ENCODE results near the gene MIA. TPM values are rescaled to one million over a fixed set of nuclear protein-coding genes. Genes with fewer than 3 reads are reported as not detected.
"Not testable (repeated sequence)": the region's sequence is repeated elsewhere in the genome, so short reads cannot be mapped to it uniquely, and the experiment has no call there.

The MIA gene
- total and polyA plus RNA-seq, 8 donors: 0.89 to 6.7 (median 3.6) TPM; not detected in 1

DNA sequence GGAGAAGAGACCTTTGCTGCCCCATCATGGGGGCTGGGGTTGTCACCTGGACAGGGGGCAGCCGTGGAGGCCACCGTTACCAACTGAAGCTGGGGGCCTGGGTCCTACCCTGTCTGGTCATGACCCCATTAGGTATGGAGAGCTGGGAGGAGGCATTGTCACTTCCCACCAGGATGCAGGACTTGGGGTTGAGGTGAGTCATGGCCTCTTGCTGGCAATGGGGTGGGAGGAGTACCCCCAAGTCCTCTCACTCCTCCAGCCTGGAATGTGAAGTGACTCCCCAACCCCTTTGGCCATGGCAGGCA is 32.7 kb downstream of the MIA start:
- ATAC-seq: no peak
- DNase-seq: no peak
- TF ChIP-seq, protein P1, sequence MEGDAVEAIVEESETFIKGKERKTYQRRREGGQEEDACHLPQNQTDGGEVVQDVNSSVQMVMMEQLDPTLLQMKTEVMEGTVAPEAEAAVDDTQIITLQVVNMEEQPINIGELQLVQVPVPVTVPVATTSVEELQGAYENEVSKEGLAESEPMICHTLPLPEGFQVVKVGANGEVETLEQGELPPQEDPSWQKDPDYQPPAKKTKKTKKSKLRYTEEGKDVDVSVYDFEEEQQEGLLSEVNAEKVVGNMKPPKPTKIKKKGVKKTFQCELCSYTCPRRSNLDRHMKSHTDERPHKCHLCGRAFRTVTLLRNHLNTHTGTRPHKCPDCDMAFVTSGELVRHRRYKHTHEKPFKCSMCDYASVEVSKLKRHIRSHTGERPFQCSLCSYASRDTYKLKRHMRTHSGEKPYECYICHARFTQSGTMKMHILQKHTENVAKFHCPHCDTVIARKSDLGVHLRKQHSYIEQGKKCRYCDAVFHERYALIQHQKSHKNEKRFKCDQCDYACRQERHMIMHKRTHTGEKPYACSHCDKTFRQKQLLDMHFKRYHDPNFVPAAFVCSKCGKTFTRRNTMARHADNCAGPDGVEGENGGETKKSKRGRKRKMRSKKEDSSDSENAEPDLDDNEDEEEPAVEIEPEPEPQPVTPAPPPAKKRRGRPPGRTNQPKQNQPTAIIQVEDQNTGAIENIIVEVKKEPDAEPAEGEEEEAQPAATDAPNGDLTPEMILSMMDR (IDR thresholded peaks at IDR 0.05): no peak
- intact Hi-C loops (cut with DNase I): no loop called here
- Histone ChIP-seq H3K4me3 (no peak overlapping the region), H3K36me3 (peaks cover 0 to 61% of the 10 kb centered on the region in 2 donors), H3K4me1 (peaks cover 44 to 93% of the 10 kb centered on the region in 2 donors), H3K9me3 (no peaks in the 10 kb centered on the region), H3K27ac (peak overlapping the region in 1 of 2 donors; percentile 91), H3K27me3 (no peaks in the 10 kb centered on the region)

DNA sequence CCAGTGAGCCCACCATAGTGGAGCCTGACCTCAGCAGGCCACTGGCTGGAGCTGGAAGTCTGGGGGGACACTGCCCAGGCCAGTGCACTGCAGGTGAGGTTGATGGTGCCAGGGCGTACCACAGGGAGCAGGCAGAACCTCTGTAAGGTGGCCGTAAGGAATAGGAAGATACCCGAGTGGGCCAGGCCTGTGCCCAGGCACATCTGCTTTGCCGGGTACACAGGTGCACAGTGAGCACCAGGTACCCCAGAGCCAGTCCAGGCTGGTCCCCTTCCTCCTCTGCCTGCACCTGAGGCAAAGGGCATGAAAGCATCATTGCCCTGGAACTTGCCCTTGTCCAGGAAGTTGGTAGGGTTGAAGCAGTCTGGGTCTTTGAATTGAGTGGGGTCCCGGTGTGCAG is 33.2 kb downstream of the MIA start:
- Histone ChIP-seq H3K4me1 (peaks cover 39 to 91% of the 10 kb centered on the region in 2 donors), H3K27me3 (no peaks in the 10 kb centered on the region), H3K36me3 (peaks cover 0 to 56% of the 10 kb centered on the region in 2 donors), H3K9me3 (no peaks in the 10 kb centered on the region), H3K4me3 (no peak overlapping the region), H3K27ac (no peak overlapping the region)
- ATAC-seq (no peak), DNase-seq (no peak)
- intact Hi-C loops (cut with DNase I): no loop called here
- TF ChIP-seq, protein P1 (IDR thresholded peaks at IDR 0.05): no peak

DNA sequence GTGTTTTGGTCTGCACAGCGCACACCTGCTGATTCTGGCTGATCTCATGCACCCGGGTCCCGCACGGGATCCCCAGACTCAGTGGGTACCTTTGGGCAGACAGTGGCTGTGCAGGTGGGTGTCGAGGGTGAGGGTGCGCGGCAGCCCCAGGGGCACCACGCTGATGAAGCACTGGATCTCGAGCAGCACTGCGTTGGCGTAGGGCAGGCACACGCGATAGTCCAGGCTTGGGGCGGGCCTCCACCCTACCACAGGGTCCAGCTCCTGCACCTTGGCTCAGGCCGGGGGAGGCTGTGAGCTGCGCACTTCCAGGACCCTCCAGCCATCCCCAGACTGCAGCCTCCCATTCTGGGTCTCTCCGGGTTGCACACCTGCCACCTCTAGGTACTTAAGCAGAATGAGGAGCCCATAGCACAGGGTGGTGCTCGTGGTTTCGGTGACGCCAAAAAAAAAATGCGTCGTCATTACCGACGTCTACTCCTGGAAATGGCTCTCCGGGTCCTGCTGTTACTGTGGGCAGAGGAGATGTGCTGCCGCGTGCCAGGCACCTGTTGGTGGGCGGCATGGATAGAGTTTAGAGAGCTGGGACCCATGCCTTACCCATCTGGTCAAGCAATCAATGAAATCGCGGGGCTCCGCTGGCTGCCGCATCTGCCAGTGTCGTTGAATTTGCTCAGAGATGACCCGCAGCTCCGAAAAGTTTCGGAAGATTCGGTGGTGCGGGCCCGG is 34.2 kb downstream of the MIA start:
- no peak for ATAC-seq

DNA sequence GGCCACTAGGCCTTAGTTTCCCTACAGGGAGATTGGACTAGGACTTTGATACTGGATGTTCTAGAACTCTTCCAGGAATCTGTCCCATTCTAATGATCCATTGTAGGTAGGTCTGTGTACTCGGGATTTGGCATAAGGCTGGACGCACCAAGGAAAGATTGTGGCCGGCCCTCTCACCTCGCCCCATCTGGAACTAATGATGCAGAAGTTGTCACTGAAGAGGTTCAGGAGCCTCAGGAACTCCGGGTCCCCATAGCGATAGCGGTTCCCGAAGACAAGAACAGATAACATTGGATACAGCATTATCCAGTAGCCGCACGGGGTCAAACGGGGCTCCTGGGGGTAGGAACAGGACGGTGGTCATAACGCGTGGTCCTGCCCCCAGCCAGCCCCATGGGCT is 34.8 kb downstream of the MIA start:
- DNase-seq (peak in 1 of 4 donors; percentile 40), ATAC-seq (no peak)
- intact Hi-C loops (cut with DNase I): no loop called here
- Histone ChIP-seq H3K36me3 (peaks cover 0 to 41% of the 10 kb centered on the region in 2 donors), H3K4me1 (peaks cover 22 to 74% of the 10 kb centered on the region in 2 donors), H3K9me3 (no peaks in the 10 kb centered on the region), H3K4me3 (peak overlapping the region; percentile 24 to 39), H3K27me3 (no peaks in the 10 kb centered on the region), H3K27ac (peak overlapping the region; percentile 73 to 78)
- TF ChIP-seq, protein P1 (IDR thresholded peaks at IDR 0.05): no peak

More for the DNA sequence above, 34.2 kb downstream of the MIA start:
- Histone ChIP-seq H3K4me3 (peak overlapping the region in 1 of 2 donors; percentile 39), H3K27ac (peak overlapping the region; percentile 73 to 78), H3K36me3 (peaks cover 0 to 47% of the 10 kb centered on the region in 2 donors), H3K27me3 (no peaks in the 10 kb centered on the region), H3K4me1 (peaks cover 29 to 80% of the 10 kb centered on the region in 2 donors), H3K9me3 (no peaks in the 10 kb centered on the region)
- intact Hi-C loops (cut with DNase I): no loop called here
- TF ChIP-seq, protein P1 (IDR thresholded peaks at IDR 0.05): no peak
- DNase-seq: peak in 1 of 4 donors; percentile 78

DNA sequence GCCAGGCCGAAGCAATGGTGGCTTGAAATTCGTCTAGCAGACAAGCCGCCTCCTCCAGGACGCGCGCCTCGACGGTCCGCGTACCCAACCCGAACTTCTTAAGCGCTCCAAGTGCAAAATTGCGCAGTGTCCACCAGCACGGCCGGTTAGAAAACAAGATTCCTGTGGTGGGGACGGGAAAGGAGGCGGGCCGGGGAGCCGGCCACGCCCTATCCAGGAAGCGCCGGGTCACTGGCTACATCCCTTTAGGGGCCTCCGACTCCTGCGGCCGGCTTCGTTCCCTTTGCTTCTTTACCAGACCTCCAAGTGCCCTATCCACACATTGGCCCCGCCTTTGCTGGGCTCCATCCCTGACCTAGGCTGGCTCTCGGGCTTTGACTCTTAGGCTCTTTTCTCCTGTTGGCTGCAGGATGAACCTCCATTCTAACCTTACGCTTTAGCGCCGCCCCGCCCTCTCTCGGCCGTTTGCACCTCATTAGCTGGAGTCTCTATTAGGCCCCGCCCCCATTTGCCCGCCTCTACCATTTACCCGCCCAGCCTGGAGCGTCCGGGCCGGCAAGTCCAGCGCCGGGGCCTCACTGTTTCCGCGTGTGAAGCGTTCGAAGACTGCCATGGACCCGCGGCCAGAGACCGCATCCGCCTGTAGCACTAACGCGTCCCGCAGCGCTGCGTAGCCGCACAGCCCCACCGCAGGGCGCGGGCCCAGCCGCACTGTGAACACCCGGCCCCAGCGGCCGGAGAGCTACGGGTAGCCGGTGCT is 35.5 kb downstream of the MIA start:
- Histone ChIP-seq H3K36me3 (peaks cover 0 to 37% of the 10 kb centered on the region in 2 donors), H3K4me1 (peaks cover 16 to 67% of the 10 kb centered on the region in 2 donors), H3K4me3 (peak overlapping the region; percentile 24 to 39), H3K27ac (peak overlapping the region; percentile 73 to 78)
- intact Hi-C loops (cut with DNase I); H3K9me3 ChIP-seq; H3K27me3 ChIP-seq: not testable (repeated sequence)
- ATAC-seq: peak; percentile 91
- peak in 3 of 4 donors; percentile 78 to 94 (median 85) for DNase-seq
